Subcutaneous adipose tissue (tissue), 4 donors: ENCODE data around the gene KCNMA1. TPM values are rescaled to one million over a fixed set of nuclear protein-coding genes. Genes with fewer than 3 reads are reported as not detected.

ENCODE experiments used
- CTCF ChIP-seq: fragments of 450-650 bp; IDR thresholded peaks from one replicate; pipeline ENCODE4 v1.5.1; 2016; ENCODE audit warnings: low read depth, mild to moderate bottlenecking, control low read depth, antibody characterized with exemption, moderate library complexity
- total RNA-seq, 4 donors: library from RNA; depleted of rRNA; stranded (reverse); fragments of >200 nt; gene quantifications; one replicate each; pipeline ENCODE4 v1.1.0, GENCODE V29; 2016

Gene KCNMA1
- total RNA-seq, 4 donors from 2014 or later: 10.3 to 91.5 (median 23.8) TPM

GRCh38 chr10:77406764-77407430 is 230.7 kb downstream of the KCNMA1 start:
- TF ChIP-seq CTCF: no peak

GRCh38 chr10:77405771-77406241 is 231.8 kb downstream of the KCNMA1 start:
- TF ChIP-seq CTCF: no peak

GRCh38 chr10:77404810-77405209 is 232.8 kb downstream of the KCNMA1 start:
- no peak for TF ChIP-seq CTCF

GRCh38 chr10:77403761-77404160 is 233.8 kb downstream of the KCNMA1 start:
- TF ChIP-seq CTCF: no peak

GRCh38 chr10:77401683-77402082 is 235.9 kb downstream of the KCNMA1 start:
- no peak for TF ChIP-seq CTCF

GRCh38 chr10:77400033-77400432 is 237.6 kb downstream of the KCNMA1 start:
- TF ChIP-seq CTCF: no peak

GRCh38 chr10:77398986-77399755 is 238.4 kb downstream of the KCNMA1 start:
- TF ChIP-seq CTCF: no peak
